Measurements from ENCODE around the gene TMEM198.

DNA sequence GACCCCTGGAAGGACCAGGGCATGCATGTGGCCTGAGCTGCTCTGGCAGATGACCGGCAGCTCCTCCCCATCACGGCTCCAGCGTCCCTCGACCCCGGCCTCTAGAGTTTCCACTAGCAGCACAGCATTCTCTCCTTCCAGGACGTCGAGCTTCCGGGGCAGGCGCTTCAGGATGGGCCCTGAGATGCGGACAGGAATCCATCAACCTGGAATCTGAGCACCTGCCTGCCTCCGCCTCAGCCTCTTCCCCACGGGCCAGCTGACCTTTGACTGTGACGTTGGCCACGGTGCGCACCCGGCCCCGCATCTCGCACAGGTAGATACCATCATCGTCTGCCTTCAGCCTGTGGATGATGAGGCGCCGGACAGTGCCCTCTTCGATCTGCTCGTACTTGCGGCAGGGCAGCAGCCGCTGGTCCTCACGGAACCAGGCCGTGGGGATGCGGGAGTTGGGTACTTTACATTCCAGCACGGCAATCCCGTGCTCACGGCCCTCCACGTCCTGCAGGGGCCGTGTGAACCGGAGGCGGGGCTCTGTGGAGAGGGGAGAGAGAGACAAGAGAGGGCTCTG is 24.0 kb downstream of the TMEM198 start:
- TF ChIP-seq ATF4 (CRISPR knock-in tag; IDR thresholded peaks at IDR 0.05) (no peak), CBX3 (IDR thresholded peaks at IDR 0.05; ENCODE audit: borderline replicate concordance in 1 of 2, low read length in 2 of 2) (no peak), PYGO2 (tag; IDR thresholded peaks at IDR 0.05) (no peak), CREB5 (CRISPR knock-in tag; IDR thresholded peaks at IDR 0.05) (no peak), CXXC5 (CRISPR knock-in tag; IDR thresholded peaks at IDR 0.05) (no peak), MAX (CRISPR knock-in tag; IDR thresholded peaks at IDR 0.05) (no peak), TCF7L2 (IDR thresholded peaks at IDR 0.05; ENCODE audit: low read depth, low read length) (no peak), PURB (CRISPR knock-in tag; IDR thresholded peaks at IDR 0.05; ENCODE audit: low read depth) (no peak)

Data from K562 (cell line).